ENCODE measurements around the gene TAF10. TPM values are rescaled to one million over a fixed set of nuclear protein-coding genes. Genes with fewer than 3 reads are reported as not detected.

The TAF10 gene
- total and polyA plus RNA-seq, 2 of the 13 experiments (the other 11 are each of a cell fraction or from before 2014, with no cell fraction given) = 71.3 to 134 TPM

DNA sequence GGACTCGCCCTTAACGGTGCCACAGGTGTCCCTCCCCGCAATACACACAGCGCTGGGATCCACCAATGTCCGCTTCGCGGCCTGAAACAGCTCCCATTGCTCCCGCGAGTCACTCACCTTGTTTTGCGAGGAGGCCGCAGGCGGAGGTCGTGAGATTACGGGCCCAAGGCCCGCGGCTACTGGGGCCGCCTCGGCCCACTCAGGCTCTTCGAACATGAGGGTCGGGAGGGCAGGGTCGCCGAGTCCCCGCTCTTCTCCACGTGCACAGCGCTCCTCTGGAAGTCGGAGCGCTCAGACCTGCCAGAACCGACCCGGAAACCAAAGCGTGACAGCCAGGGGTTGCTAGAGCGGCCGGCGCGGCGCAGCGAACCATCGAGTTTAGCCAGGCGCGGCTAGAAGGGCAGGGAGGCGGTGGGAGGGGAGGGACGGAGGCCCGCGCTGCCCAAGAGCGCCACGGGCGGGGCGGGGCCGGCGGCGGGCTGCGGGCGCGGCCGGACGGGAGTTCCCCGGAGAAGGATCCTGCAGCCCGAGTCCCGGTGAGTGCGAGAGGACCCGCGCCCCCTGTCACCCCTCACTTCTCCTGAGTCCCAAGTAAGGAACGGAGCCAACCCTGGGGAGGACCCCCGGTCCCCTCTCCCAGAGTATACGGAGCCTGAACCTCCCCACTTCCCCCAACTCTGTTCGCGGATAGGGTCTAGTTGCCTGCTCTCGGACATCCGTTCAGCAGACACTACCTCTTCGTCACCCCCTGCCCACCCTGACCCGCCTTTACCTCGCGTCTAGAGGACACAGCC, 8.5 kb downstream of the TAF10 start, which contains the start of the genes ILK and RRP8 (continued):
- 0 out of 2 replicates have a peak, but pooled peaks have one; percentile 16 for TF ChIP-seq ZNF143 (CRISPR knock-in tag; IDR thresholded peaks at IDR 0.05)
- TF ChIP-seq ZNF605 (CRISPR knock-in tag; IDR thresholded peaks at IDR 0.05) = peak; percentile 96
- 0 out of 2 replicates have a peak, but pooled peaks have one; percentile 36 for TF ChIP-seq ATF1 (CRISPR knock-in tag; IDR thresholded peaks at IDR 0.05)
- TF ChIP-seq POLR2A (IDR thresholded peaks at IDR 0.05; ENCODE audit: insufficient read depth in 1 of 2, low read depth in 2 of 2, low read length in 2 of 2) = peak; percentile 64 to 82
- TF ChIP-seq, protein P1, sequence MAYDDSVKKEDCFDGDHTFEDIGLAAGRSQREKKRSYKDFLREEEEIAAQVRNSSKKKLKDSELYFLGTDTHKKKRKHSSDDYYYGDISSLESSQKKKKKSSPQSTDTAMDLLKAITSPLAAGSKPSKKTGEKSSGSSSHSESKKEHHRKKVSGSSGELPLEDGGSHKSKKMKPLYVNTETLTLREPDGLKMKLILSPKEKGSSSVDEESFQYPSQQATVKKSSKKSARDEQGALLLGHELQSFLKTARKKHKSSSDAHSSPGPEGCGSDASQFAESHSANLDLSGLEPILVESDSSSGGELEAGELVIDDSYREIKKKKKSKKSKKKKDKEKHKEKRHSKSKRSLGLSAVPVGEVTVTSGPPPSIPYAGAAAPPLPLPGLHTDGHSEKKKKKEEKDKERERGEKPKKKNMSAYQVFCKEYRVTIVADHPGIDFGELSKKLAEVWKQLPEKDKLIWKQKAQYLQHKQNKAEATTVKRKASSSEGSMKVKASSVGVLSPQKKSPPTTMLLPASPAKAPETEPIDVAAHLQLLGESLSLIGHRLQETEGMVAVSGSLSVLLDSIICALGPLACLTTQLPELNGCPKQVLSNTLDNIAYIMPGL (CRISPR knock-in tag; IDR thresholded peaks at IDR 0.05; ENCODE audit: borderline replicate concordance in 1 of 2, low read depth in 1 of 2) = peak; percentile 70 to 87; a peak in 1 of 4 replicates
- TF ChIP-seq RFX1 (IDR thresholded peaks at IDR 0.05) = no peak
- 0 out of 2 replicates have a peak, but pooled peaks have one; percentile 13 for TF ChIP-seq SIX1 (CRISPR knock-in tag; IDR thresholded peaks at IDR 0.05; ENCODE audit: borderline replicate concordance)
- peak in 1 of 2 experiments; percentile 93; a peak in 2 of 4 replicates for TF ChIP-seq KLF16 (CRISPR knock-in tag; IDR thresholded peaks at IDR 0.05)
- TF ChIP-seq SP4 (CRISPR knock-in tag; IDR thresholded peaks at IDR 0.05) = peak; percentile 95
- TF ChIP-seq CBX1 (IDR thresholded peaks at IDR 0.05; ENCODE audit: low read depth) = peak; percentile 87
- no peak for TF ChIP-seq ZNF326 (CRISPR knock-in tag; IDR thresholded peaks at IDR 0.05; ENCODE audit: borderline replicate concordance)
- peak; percentile 93 for TF ChIP-seq HDAC1 (CRISPR knock-in tag; IDR thresholded peaks at IDR 0.05)
- TF ChIP-seq, protein P2, sequence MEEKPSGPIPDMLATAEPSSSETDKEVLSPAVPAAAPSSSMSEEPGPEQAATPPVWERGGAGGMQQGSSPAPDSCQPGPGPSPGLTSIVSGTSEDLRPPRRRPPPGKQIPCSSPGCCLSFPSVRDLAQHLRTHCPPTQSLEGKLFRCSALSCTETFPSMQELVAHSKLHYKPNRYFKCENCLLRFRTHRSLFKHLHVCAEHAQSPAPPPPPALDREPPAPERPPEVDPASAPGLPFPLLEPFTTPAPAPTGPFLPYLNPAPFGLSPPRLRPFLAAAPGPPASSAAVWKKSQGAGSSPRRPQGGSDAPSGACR (CRISPR knock-in tag; IDR thresholded peaks at IDR 0.05) = peak; percentile 96
- TF ChIP-seq, protein P3, sequence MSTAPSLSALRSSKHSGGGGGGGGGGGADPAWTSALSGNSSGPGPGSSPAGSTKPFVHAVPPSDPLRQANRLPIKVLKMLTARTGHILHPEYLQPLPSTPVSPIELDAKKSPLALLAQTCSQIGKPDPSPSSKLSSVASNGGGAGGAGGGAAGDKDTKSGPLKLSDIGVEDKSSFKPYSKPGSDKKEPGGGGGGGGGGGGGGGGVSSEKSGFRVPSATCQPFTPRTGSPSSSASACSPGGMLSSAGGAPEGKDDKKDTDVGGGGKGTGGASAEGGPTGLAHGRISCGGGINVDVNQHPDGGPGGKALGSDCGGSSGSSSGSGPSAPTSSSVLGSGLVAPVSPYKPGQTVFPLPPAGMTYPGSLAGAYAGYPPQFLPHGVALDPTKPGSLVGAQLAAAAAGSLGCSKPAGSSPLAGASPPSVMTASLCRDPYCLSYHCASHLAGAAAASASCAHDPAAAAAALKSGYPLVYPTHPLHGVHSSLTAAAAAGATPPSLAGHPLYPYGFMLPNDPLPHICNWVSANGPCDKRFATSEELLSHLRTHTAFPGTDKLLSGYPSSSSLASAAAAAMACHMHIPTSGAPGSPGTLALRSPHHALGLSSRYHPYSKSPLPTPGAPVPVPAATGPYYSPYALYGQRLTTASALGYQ (CRISPR knock-in tag; IDR thresholded peaks at IDR 0.05) = 0 out of 2 replicates have a peak, but pooled peaks have one; percentile 30
- TF ChIP-seq GATAD1 (CRISPR knock-in tag; IDR thresholded peaks at IDR 0.05) = peak; percentile 92
- no peak for TF ChIP-seq MIER2 (CRISPR knock-in tag; IDR thresholded peaks at IDR 0.05)
- TF ChIP-seq ZNF549 (CRISPR knock-in tag; IDR thresholded peaks at IDR 0.05) = no peak
- peak; percentile 89; the same call in 1 of the 2 replicates for TF ChIP-seq ZNF451 (CRISPR knock-in tag; IDR thresholded peaks at IDR 0.05)
- TF ChIP-seq BCL6 (CRISPR knock-in tag; IDR thresholded peaks at IDR 0.05) = peak; percentile 51; the same call in 1 of the 2 replicates
- peak; percentile 96 for TF ChIP-seq ELF1 (CRISPR knock-in tag; IDR thresholded peaks at IDR 0.05)
- TF ChIP-seq, protein P4, sequence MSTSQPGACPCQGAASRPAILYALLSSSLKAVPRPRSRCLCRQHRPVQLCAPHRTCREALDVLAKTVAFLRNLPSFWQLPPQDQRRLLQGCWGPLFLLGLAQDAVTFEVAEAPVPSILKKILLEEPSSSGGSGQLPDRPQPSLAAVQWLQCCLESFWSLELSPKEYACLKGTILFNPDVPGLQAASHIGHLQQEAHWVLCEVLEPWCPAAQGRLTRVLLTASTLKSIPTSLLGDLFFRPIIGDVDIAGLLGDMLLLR (CRISPR knock-in tag; IDR thresholded peaks at IDR 0.05) = peak; percentile 97

Measured in HepG2 (cell line).